ENCODE results near the gene PKD2.
A peak's percentile ranks its signal among the peaks of the same experiment; 100 is the strongest.

The PKD2 gene

DNA sequence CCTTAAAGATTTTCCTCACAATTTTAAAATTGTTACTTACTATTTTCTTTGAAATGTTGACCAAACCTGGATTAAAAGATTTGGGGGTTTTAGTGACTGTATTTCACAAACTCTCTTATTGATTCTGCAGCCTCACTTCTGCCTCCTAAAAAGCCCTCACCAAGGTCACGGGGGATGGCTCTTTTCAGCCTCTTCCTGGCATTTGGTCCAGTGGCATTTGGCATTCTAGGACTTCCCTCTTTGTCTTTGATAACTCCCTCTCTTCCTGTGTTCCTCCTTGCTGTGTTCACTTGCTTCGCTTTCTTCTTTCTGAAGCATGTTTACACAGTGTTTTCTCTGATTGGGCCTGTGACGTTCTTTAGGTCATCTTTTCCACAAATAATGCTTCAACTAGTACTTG lies 21.5 kb downstream of the PKD2 start:
- DNase-seq: no peak

DNA sequence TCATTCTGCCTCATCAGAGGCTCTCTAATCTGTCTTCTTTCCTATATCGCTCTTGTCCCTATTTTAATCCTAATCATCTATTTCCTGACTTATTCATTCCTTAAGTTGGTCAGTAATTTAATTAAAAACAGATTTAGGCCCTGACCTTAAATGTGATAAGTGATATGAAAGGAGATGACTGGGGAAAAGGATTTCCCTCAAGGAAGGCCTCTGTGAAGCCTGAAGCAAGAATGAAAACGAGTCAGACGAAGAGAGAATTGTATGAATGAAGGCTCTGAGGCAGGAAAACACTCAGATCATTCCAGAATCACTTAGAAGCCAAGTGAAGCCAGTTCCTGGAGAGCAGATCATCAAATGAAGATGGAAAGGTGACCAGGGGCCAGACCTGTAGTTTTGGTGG lies 22.1 kb downstream of the PKD2 start:
- DNase-seq: no peak

DNA sequence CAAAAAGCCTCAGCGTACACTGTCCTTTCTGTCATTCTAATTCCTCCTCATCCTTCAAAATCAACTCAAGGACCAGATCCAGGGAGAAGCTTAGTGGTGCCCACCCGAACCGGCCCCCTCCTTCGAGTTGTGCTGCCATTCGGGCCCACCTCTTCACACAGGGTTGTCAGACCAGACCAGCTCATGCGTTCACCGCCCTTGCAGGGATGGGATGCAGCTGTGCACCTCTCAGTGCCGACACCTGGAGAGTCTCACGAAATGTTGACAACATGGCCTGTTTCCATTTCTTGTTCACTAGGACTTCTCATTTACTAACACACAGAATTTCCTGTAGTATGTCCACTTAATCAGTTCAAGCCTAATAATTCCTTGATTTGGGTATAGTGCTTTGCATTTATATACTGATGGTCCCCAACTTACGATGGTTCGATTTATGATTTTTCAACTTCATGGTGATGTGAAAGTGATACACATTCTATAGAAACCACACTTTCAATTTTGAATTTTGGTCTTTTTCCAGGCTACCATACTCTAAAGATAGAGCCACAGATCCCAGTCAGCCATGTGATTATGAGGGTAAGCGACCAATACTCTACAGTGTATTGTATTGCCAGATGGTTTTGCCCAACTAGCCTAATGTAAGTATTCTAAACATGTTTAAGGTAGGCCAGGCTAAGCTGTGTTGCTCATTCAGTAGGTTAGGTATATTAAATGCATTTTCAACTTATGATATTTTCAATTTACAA lies 23.3 kb downstream of the PKD2 start:
- DNase-seq: no peak

DNA sequence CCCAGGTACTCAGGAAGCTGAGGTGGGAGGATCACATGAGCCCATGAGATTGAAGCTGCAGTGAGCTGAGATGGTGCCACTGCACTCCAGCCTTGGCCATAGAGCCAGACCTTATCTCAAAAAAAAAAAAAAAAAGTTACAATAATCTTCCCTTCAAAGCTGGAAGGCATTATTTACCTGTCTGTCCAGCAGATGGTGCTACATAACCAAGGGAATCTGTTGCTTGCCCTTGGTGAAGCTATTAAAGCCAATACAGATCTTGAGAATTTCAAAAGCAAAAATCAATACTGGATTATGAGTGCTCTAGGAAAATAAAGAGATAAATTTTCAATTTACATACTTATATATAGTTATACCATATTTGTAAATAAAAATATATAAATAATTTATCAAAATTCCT lies 25.9 kb downstream of the PKD2 start:
- DNase-seq: peak; percentile 23

DNA sequence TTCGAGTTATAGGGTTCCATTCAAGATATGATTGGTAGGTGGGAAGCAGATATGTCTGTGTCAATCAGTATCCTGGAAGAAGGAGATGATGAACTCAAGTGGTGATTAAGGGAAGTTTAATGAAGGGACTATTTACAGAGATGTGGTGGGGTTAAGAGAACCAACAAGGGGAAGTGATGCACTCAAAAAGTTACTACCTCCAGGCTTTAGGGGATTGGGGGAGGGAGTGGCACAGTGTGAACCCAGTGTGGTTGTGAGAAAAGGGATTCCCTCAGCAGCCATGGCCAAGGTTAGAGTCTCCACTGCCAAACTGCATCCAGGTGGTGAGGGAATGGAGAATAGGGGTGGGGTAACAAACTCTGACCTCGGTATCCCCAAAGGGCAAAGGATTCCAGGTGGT lies 27.9 kb downstream of the PKD2 start:
- DNase-seq: no peak

DNA sequence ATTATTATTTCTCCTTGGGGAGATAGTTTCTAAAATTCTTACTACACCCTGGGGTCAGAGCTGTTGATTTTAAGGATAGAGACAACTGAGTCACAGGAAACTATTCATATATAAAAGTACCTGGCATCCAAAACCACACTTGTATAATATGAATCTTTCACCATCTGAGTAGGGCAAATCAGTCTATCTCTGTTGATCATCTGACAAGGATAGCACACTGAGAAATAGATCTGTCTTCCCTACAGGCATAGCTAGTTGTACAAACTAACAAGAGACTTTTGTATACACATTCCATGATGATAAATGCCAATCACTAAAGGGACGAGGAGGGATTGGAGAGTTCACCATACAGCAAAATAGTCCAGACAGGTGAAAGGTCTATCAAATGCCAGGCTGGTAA lies 30.0 kb downstream of the PKD2 start:
- no peak for DNase-seq

DNA sequence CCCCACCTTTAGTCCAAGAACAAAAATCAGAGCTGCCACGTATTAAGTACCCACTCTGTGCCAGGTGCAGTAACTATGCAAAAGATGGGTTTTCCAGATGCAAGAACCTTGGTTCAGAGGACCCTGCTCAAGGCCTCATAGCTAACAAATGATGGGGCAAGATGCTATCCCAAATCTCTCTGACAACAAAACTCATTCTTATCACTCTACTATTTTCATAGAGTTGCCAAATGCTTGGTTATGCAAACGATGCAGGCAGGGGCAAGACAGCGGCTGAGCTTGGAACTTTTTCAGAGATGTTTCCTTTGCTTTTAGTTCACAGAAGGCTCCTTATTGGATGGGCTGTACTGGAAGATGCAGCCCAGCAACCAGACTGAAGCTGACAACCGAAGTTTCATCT lies 30.5 kb downstream of the PKD2 start:
- no peak for DNase-seq

DNA sequence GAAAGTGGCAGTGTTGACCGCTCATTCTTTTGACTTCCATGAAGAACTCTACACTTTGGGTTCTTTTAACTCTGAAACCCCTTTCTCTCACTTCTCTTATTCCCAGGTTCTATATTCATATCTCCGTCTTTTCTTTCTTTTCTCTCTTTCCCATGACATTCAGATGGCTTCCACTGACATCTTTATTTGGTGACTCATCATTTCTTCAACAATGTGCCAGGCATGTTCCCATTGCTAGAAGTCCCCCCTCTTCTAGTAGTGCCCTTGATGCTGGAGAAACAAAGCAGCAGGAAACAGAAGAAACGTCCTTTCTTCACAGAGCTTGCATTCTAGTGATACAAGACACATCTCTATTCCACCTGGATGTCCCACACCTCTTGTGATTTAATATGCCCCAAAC lies 33.3 kb downstream of the PKD2 start:
- DNase-seq: no peak

DNA sequence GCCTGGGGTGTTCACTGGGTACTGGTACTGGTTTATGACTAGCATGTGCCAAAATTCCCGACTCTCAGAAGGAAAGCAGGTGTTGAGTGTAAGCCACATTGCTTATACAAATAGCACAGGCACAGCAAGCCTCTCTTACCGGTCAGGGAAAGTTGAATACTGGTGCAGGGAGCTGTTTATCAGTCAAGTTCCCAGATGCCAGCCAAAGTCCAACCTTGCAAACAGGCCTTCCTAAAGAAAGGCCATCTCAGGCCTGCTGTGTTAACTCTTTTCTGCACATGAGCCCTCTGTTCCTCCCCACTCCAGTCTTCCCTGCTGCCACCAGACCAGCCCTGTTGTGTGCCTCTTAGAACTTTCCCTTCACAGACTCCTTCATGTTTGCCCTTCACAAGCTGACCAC lies 34.2 kb downstream of the PKD2 start:
- DNase-seq: no peak

DNA sequence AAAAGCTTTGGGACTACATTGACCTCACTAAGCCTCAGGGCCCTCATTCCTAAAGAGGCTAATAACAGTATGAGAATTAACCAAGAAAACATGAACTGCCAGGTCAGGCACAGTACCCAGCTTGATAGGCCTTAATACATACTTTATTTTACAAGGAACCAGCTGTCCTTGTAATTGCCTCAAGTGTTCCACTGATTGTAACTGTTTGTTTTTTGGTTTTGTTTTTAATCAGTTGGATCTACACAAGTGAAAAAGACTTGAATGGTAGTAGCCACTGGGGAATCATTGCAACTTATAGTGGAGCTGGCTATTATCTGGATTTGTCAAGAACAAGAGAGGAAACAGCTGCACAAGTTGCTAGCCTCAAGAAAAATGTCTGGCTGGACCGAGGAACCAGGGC lies 35.6 kb downstream of the PKD2 start:
- no peak for DNase-seq

DNA sequence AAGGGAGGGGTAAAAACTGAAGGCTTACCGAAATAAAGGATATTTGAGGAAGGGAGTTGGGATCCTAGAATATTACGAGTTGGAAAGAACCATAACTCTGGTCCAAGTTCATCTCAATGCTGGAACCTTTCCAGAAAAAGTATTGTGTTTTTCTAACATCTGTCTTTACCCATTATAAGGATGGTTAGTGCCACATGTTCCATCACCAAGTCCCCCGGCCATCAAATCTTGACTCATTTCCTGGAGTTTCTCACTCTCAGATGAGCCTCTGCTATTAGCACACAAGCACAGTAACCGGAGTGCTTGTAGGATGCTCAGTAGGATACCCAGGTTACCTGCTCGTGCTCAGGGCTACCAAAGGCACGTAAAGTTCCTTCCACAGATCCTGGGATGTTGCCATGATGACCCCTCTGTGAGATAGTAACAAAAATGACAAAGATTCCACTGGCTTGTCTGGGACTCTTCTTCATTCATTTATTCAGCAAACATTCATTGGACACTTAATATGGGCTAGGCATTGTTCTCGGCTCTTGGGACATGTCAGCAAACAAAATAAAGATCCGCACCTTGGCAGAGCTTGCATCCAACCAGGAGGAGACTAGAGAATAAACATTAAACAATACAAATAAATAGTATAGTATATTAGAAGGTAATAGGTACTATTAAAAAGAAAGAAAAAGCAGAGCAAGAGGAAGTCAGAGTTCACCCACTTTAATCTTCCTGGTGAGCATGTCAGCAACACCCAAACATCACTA lies 36.3 kb downstream of the PKD2 start:
- no peak for DNase-seq

DNA sequence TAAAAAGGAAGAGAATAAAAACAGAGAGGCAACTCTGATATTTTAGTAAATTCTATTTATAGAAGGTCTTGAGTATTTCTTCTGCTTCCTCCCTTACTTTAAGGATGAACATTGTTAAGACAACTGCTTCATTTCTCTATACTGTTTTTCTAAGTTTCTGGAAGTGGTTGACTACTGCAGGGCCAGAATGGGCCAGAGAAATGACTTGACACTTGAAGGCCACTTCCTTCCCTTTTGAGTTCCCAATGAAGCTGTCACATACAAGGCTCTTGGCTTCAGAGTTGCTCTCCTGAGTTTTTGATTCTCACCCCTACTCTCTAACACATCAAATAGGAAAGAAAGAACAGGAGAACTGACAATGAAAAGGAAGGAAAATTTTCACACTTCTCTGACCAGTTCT lies 37.6 kb downstream of the PKD2 start:
- no peak for DNase-seq

DNA sequence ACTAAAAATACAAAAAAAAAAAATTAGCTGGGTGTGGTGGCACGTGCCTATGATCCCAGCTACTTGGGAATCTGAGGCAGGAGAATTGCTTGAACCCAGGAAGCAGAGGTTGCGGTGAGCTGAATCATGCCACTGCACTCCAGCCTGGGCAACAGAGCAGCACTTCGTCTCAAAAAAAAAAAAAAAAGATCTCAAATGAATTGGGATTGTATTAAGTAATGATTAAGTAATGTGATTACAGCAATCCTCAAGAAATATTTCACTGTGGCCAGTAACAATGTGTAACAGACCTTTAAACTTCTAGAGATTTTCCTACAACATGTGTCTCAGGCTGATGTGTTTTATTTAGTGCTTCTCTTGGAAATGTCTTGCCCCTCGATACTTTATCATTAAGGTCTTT lies 46.8 kb downstream of the PKD2 start:
- DNase-seq: no peak

DNA sequence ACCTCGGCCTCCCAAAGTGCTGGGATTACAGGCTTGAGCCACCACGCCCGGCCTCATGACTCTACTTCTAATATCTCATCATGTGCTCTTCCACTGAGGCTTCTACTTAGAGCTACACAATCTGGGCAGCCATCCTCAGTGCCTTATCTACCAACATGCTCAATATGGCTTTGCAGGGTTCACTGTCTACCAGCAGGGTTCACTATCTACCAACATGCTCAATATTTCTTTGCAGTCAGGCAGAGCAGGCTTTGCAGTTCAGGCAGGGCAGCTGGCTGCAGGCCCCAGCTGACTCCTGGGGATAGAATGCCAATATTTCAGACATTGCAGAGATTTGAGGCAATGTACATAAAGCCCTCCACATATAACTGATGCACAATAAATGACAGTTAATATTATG lies 47.5 kb downstream of the PKD2 start:
- DNase-seq: peak; percentile 21

DNA sequence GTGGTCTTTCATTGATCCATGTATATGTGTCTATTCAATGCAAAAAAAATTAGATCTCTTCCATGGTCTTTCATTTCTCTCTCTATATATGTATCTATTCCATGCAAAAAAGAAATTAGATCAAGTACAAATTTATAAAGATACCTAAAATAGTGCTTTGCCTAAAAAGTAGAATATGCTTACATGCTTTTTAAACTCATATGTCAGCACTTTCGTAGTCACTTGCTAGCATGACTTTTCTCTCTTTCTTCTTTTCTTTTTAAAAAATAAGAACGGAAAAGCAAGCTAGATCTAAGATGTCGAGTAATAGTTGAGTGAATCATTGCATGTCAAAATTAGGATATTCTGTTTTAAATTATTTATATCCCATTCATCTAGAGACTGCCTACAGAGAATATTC lies 50.9 kb downstream of the PKD2 start:
- DNase-seq: no peak

DNA sequence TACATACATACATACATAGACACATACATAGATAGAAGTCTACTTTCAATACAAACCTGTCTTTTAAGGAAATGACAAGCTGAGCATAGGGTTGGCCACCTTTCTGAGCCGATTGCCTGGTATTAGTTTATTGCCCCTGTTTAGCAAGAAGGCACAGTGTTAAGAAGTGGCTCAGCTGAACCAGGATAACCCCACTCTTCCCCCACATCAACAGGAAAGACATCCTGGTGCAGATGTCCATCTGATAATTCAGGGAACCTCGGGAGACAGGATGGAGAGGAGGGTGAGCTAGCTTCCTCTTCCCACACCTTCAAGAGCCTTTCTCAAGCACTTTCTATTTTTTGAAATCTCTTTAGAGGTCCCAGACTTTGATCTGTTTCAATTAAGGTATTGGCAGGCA lies 52.3 kb downstream of the PKD2 start:
- DNase-seq: no peak

DNA sequence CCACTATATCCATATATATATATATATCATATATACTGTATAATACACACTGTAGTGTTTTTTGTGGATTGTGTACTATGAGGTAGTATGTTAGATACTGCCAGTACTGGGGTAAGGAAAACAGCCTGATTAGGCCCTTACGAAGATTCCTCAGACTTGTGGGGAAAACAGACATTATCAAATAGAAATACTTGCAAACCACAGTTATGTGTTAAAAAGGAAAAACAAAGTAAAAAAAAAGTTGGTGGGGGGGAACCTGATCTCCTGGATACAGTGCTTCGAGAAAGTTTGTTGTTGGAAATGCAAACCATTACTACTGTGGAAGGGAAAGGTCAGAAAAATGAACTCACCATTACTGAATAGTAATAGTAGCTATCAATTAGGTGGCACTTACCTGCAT lies 53.0 kb downstream of the PKD2 start:
- no peak for DNase-seq

DNA sequence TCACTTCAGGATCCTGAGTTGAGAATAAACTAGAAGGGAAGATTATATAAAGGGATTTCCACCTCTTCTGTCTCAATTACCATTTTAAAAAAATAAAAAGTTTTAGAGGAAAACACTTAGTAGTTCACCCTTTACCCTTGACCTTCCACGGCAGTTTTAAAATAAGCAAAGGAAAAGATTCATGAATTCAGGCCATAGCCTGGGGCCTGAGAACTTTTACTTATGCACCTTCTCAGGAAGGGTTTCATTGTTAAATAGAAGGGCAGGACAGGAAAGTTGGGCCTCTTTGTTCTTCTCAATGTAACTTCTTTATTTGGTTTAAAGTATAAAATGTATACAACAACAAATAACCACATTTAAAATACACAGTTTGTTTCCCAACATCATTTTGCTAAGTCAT lies 54.9 kb downstream of the PKD2 start:
- DNase-seq: no peak

DNA sequence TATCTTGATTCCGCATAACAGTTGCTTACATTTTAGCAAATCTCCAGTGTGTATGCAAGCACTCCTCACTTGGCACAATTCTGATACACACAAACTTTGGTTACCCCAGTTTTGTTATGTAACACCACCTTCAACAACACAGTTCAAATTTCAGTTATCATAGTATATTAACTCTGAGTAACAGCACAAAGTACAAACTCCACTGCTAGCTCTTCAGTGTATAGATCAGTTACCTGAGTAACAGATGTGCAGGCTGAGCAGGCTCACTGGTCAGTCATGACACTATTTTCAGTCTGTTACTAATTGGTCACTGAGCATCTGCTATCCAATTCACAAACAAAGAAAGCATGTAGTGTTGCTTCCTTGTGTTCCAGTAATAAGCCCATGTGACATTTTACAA lies 55.4 kb downstream of the PKD2 start:
- DNase-seq: no peak

DNA sequence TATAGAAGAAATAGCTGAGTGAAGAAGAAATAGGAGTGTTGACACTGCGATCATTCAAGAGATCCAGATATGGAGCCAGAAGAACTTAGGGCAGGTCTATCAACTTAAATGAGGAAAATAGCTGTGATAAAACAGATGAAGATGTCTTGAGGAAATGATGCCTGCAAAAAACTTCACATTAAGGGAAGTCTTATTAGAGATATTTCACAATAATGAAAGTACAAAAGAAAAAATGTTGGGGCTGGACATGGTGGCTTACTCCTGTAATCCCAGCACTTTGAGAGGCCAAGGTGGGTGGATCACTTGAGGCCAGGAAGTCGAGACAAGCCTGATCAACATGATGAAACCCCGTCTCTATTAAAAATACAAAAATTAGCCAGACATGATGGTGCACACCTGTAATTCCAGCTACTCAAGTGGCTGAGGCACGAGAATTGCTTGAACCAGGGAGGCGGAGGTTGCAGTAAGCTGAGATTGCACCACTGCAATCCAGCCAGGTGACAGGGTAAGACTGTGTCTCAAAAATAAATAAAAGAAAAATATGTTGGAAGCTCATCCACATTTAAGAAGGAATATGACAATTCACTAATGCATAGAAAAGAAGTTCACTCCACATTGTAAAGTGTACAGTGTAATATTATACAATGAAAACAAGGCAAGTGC lies 56.3 kb downstream of the PKD2 start:
- no peak for DNase-seq

DNA sequence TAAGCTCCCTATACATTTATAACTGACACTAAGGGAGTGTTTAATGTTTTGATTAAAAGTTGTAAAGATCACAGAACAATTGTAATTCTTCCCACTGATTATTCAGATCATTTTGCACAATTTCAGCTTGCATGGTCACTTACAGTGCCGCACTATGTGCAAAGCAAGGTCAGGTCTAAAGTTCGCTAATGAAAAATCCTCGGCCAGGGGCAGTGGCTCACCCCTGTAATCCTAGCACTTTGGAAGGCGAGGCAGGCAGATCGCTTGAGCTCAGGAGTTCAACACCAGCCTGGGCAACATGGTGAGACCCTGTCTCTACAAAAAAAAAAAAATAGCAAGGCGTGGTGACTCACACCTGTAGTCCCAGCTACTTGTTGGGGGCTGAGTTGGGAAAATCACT lies 57.0 kb downstream of the PKD2 start:
- no peak for DNase-seq

DNA sequence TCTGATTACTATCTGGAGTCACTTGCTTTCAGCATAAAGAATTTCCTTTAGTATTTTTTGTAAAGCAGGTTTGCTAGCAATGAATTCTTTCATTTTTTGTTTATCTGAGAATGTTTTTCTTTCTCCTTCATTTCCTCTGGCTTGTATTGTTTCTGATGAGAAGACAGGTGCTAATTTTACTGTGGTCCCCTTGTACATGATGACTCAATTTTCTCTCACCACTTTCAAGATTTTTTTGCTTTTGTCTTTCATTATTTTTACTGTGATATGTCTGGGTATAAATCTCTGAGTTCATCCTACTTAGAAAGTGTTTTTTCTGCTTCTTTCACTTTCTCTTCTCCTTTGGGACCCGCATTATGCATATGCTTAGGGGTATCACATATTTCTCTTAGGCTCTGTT lies 62.6 kb downstream of the PKD2 start:
- no peak for DNase-seq

DNA sequence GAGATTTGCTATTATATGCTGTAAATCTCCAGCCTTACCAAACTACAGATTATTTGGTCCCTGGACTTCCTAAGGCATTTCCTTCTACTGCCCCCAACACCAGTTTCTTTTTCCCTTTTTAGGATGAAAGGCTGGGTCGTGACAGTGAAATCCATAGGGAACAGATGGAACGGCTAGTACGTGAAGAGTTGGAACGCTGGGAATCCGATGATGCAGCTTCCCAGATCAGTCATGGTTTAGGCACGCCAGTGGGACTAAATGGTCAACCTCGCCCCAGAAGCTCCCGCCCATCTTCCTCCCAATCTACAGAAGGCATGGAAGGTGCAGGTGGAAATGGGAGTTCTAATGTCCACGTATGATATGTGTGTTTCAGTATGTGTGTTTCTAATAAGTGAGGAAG lies 67.9 kb downstream of the PKD2 start:
- DNase-seq: no peak

DNA sequence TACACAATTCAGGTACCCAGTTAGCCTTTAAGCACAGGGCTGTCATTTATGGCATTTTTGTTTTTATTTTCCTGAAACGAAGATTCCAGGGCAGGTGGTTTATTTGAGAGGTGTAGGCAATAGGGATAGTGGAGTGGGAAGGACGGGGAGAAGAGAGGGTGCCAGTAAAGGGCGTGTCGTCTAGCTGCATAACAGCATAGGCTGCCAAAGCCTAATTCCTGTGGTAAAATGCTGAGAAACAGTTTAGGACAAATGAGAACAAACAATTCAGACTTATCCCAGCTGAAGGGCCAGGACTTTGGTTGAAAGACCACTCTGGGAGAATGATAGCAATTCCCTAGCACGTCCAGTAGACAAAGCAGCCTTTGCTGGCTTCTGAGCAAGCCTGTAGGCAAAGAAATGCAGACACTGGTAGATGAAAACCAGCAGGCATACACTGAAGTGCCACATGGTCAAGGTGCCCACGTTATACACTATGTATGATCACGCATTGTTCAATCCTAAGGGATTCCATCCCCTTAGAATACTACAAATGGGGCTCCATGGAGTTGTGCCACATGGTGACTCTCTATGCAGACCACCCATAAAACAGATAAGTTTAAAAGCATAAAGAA lies 70.6 kb downstream of the PKD2 start:
- DNase-seq: no peak
